IPS DF 4.7 (cell line): Measurements from ENCODE around the gene MKKS.

Experiments used
- DNase-seq: peaks from one replicate; pipeline ENCODE4 v3.0.0-alpha.2; 2013; ENCODE audit warnings: low spot score; ENCODE audit errors: extremely low read depth

MKKS gene

DNA sequence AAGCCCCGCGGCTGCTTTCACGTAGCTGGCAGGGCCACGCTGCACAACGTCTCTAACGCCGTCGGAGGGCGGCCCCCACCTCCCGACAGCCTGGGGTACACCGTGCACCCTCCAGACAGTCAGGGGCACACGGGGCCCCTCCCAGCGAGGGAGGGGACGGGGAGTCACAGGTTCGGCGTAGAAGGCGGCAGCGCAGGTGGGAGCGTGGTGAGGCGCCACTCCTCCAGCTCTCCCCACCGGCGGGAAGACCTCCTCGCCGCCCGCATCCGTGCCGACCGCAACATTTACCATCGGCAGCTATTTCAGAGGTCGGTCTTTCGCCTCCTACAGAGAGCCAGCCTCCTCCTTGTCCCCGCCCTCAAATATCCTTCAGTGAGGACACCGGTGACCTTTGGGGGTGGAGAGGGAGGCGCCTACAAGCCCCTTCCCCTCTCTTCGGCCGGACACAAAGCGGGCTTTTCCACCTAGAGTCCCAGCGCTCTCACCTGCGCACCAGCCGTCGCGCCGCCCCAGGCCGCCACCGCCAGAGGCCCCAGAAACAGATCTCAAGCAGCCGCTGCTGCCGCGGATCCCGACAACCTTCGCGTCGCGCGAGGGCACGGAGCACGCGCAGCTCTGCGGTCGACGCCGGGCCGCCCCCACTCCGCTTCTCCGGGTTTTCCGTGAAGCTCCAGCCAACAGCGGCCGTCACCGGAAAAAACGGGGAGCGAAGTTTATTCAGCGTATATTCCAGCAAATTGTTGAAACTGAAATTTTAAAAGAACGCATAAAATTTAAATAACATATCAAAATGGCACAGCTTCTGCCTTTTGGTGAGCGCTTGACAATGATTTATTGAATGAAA is at the start of gene MKKS:
TSS of gene MKKS (minus strand) at position 600 of the 844 bp plus-strand sequence. CDS start 20,708 bp downstream, outside the sequence.
- no peak for DNase-seq

DNA sequence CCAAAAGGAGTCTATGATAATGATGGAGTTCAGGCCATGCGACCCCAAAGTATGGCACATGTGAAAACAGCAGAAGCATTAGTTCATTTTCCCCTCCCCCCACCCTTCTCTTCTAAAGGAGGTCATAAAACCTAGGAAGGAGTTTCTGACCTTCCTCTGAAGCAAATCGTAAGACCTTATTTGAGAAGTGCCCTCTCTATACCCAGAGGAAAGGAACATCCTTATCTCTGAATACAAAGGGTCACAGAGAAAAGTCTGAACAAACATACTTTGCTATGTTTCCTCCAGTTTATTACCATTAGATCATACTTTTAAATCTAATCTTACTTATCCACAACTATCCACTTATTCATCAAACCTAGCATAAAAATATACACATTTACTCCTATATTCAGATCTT is 49.7 kb upstream of the MKKS start:
- DNase-seq: no peak

DNA sequence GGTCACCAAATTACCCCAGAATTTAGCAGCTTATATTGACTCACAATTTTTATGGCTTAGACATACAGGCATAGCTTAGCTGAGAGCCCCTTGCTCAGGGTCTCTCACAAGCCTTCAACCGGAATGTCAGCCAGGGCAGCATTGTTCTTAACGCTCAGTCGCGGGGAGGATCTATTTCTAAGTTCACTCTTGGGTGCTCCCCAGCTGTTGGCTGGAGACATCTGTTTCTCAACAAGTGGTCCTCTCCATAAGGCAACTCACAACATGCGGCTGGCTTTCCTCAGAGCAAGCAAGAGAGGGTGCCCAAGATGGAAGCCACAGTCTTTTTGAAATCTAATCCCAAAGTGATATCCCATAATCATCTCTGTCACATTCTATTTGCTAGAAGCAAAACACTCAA is 47.7 kb upstream of the MKKS start:
- no peak for DNase-seq

DNA sequence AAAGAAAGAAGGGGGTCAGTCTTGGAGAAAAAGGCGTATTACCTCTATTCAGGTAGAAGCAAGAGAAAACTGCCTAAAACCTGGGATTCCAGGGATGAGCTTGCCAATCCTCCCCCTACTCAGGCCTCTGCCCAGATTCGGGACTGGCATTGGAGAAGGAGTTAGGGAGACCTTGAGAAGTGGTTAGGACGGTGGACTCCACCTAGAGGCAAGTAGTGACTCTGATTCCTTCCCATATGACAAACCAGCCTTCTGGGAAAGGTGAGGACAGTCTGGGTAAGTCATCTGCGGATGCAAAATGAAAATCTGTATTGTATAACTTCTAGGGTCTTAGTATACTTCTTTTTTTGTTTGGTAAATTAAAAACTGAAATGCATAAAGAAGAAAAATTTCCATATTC is 44.9 kb upstream of the MKKS start:
- no peak for DNase-seq

DNA sequence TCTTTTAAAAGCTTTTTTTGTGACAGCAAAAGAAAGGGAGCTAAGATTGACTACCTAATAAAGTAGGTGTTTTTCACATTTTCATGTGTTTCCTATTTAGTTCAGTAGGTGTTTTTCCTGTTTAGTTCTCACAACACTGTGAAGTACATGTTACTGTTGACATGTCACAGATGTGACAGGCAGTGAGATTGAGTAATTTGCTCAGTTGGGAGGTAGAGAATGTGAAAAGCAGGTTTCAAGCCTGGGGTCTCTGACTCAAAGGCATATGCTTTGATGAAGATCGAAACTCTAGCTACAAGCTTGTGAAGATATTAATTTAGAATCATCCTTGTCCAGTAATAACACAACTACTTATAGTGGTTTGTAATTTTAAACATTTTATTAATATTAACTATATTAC is 44.2 kb upstream of the MKKS start:
- DNase-seq: no peak

DNA sequence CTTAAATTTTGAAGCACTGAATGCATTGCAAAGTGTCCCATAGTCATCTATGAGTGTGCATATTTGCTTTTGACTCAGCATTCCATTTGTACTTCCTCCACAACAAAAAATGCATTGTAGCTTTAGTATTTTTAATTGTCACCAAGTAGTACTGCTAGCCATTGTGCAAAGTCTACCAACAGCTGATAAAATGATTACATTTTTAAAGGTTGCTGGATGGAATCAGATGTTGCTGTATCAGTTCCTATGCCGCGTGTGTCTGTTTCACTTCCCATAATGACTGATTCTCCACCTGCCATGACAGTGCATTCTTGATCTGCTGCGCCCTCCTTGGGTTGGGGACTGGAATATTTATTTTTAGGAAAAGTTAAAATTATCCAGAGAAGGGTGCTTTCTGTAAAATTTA is 42.3 kb upstream of the MKKS start:
- no peak for DNase-seq

DNA sequence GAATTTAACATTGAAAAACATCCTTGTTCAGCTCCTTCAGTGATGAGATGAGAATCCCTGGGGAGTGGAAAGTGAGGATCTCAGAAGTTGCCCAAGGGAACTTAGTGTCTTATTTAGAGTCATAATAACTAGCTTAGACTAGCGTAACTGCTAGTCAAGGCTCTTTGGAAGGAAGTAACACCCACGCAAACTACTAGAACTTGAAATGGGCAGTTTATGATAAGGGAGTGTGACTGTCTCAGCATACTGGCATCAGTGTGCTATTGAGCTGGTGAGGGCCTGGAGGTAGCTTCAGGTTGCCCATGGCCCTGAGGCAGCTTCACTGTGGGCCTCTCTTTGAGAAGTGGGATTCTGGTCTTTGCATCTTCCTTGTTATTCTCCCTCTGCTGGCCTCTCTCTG is 41.2 kb upstream of the MKKS start:
- DNase-seq: no peak

DNA sequence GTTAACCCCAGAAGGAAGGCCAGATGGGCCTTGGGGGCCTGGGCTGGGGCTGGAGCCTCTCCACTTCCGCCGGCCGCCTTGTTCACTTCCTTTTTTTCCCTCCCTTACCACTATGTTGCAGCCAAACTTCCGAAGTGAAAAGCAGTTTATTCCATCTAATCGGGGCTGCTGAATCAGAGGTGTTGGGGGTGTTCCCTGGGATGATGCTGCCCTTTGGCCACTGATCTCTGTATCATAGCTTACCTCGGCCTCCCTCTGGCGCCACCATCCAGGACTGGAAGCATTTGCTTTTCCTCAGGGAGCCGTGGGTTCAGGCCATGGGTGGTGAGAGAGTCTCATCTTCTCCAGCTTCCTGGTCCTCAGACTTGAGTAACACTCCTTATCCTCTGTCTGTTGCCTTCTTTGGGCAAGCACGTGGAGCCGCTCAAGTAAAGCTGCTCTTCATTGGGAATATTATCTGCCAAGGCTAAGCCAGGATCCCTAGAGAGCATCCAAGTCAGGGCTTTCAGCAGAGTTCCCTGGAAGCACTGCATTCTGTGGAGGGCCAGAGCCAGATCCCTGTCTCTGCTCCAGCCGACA is 40.7 kb upstream of the MKKS start:
- no peak for DNase-seq

DNA sequence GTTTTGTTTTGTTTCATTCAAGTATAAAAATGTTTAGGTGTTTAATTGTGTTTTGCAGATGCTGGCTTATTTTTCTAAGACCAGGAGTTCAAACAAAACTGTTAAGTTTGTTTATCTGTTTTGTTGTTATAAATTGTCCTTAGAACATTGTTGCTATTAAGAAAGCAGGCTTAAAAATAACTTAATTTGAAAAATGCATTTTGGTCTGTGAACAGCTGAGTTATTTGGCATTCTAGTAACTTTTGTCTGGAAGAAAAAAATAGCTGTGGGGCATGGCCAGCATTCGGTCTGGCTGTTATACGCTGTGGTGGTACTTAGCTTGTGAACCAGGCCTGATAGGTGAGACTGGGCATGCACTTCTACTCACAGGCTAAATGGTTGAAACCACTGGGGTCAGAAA is 38.8 kb upstream of the MKKS start:
- DNase-seq: no peak

DNA sequence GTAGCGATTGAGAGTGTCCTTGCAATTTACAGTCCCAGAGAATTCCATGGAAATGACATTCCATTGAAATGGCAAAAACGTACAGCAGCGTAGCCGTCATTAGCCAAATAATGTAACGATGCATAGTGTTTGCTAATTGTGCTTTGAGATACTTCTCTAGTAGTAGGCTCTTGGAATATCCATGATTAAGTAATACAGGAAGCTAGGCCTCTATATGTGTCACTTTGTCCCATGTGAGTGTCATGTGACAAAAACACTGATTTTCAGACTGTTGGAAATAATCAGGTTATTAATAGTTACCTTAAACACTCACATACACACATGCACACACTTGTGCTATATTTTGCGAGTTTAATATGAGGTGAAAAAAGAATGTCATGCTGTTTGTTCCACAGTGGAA is 36.3 kb upstream of the MKKS start:
- no peak for DNase-seq

DNA sequence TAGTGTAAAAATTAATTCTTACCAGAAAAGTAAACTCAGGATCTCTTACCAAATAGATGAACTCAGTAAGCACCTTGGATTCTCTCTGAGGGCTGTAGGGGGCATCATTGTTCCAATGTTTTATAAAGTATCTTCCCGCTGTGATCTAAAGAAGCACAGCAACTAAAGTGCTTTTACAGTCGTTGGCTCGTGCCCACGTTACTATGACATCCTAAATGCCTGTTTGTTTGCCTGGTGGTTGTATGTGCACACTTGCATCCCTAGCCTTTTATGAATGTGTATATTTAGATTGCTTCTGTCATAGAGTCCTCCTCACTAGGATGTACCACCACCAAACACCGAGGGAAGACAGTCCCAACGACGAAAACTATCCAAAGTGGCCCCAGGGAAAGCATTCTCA is 35.6 kb upstream of the MKKS start:
- no peak for DNase-seq

DNA sequence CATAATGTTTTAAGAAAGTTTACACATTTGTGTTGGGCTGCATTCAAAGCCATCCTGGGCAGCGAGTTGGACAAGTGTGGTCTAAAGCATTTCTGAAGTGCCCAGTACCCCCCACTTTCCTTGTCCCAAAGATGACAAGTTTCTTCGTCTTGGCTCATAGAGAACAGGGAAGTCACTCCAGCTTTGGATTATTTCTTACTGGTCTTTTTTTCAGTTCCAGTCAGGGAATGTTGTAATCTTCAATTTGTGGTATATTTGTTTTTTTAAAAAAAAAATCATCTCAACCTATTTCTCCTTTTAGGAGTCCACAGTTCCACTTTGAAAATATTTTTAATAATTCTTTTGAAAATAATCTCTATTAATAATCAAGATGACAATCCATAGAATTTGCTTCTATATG is 35.0 kb upstream of the MKKS start:
- DNase-seq: no peak

DNA sequence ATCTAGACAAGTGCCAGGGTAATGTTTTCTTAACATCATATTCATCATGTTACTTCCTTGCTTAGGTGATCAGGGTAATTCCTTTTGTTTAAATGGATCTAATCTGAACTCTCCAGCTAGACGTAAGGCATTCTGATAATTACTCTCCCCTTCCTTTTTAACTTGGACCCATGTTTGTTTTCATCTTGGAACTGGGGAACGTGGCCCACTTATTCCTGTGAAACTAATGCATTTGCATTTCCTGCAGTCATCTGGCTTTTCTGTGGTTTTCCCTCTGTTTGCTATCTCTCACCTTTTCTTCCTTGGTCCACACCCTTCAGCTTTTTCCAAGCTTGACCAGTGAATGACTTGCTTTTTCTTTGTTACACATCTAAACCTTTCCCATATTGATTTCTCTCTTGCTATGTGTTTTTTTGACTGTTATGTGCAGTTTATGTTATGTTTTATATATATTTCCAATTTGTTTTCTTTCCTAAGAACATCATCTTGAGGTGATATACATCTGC is 34.4 kb upstream of the MKKS start:
- DNase-seq: no peak

DNA sequence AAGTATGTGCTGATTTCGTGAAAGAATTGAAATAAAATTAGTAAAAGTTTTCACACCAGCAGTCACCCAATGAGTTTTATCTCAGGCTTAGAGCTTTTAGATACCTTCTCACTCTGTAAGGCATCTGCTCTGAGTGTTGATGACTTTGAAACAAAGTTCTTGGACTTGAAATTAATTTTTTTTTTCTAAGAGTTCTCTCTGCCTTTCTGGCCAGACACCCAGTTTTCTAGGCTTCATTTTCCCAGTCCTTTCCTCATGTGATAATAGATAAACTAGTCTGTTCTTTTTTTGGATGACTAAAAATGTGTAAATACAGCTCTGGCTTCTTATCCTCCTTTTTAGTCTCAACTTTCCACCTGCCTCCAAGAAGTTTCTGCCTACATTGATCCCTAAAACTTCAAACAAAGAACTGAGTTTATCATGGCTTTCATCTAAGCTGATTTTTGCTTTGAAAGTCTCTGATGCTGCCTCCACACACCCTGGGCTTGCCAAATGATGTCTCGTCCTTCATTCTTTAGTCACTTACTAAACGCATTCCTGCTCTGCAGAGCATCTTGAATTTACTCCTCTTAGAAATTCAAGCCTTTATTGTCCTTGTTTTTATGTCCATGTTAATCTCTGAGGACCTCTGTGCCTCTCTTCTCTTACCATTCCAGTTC is 33.8 kb upstream of the MKKS start:
- no peak for DNase-seq

DNA sequence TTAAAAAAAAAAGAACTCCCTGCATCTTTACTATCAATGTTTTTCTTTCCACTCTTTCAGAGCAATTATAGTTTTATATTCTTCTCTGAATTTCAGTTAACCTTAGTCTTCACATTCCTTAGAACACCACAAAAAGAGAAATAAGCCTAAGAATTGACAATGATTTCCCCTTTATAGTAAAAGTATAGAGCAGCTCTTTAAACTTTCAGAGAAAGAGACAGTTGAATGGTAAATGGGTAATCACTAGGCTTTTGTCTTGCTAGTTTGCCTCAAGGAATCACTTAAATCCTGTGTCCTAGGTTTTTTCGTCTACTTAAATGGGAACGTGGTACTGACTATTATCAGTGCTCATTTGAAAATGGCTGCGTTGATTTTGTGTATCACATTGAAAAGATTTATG is 32.8 kb upstream of the MKKS start:
- DNase-seq: no peak

DNA sequence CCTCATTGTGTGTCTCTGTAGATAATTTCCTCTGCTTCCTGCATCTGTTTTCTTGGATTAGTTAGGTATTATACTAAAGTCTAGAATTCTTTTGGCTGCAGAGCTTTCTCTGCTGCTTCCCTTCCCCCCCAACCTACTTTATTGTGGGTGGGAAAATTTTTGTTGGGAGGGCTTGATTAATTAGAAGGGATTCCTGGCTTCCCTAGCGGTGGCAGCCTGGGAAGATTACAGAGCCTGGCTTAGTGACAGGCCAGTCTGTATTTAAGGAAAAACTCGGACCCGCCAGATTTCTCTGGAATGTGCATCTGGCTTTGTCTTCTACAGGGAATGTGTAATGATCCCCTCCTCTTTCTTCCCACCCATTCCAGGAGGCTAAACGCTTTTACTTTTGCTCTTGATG is 32.3 kb upstream of the MKKS start:
- DNase-seq: no peak

DNA sequence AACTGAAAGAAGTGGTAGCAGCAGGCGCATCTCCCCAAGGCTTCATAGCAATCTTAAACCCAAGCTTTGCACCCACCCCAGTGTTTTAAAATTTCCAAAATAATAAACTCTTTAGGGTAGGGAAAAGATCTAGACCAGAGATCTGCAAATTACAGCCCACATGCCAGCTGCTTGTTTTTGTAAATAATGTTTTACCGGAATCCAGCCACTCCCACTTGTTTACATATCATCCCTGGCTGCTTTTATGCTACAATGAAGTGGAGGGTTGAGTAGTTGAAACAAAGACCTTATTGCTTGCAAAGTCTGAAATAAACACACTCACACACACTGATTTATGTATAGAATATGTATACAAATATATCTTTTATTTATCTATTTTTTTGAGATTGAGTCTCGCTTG is 31.1 kb upstream of the MKKS start:
- no peak for DNase-seq

DNA sequence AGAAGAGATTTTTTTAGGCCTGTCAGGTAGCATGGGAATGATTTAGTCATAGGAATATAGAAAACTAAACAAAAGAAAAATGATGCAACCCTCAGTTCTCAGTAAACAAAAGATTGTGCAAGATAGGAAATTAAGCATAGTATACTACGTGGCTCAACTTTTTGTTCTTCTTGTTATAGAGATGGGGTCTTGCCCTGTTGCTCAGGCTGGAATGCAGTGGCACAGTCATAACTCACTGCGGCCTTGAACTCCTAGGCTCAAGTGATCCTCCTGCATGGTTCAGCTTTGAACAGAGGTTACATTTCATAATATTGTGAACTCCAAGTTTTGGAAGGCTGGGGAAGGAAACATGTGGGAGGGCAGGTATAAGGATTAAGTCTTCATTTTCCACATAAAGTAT is 29.6 kb upstream of the MKKS start:
- DNase-seq: no peak

DNA sequence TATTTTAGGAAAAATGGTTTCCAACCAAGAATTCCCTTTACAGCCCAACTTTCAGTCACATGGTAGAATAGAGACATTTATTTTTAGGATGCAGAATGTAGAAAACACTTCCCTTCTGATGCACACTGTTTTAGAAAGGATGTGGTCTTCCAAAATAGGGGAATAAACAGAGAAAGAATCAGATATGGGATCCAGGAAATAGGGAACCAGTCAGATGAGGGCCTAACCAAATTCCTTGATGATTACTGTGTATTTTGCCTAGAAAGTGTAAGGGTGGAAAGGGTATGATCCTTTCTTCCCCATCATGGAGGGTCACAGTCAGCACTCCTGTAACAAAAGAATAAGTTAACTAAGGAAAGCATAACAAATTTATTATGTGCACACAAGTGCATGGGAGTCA is 28.5 kb upstream of the MKKS start:
- DNase-seq: no peak

DNA sequence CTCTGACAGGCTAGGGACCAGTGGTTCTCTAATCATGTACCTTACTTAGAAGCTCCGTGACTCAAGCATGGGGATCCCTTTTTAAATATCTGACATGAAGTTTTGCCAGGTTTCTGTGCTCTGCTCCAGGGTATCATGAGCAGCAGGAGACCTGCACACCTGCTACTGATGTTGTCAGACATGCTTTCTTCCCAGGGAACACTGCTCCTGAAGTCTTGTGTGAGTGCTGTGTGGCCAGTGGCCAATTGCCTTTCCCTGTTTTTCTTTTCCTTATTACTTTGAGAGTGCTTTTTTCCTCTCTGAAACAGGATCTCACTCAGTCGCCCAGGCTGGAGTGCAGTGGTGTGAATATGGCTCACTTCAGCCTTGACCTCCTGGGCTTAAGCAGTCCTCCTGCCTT is 27.5 kb upstream of the MKKS start:
- DNase-seq: no peak

DNA sequence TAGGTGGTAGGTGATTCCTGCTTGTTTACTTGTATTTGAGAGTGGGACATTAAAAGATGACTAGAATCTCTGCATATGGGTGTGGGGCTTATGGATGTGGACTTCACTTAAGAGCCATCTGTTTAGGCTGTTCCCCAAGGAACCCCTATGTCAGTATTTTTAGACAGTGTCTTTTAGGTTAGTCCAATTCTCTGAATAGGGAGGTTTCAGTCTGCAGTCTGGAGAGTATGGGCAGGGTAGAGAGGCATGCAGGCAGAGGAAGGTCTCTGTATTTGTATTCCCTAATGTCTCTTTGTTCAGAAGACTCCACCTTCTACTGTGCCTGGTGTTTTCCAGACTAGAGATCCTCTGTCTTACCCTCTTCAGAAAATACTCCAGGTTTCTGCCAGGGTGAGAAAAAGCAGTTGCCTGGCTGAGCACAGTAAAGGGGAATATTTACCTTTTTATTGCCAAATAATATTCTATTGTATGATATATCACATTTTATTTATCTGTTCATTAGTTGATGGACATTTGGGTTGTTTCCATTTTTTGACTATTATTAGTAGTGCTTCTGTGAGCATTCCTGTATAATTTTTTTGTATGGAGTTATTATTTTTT is 20.2 kb upstream of the MKKS start:
- no peak for DNase-seq

DNA sequence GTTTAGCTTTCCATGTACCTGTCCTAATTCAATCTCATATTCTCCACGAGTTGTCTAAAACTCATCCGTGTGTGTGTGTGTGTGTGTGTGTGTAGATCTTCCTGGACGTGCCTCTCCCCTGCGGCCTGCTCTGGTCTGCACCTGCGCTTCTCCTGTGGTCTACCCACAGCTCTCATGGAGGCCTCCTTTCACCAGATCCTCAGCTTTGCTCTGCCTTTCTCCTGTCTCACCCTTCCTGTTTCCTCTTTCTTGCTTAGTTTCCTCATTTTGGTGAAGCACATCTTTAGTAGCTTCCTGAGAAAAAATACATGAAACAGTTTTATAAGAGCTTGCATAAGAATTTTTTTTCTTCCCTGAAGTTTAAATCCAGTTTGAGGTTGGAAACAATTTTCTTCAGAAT is 19.2 kb upstream of the MKKS start:
- DNase-seq: no peak
